NOMO-1 (cell line): Measurements from ENCODE around the gene MYLIP.
A peak's percentile ranks its signal among the peaks of the same experiment; 100 is the strongest.

Source experiments
- DNase-seq, 2 experiments: peaks; one replicate each; lab custom pipeline; 2025; ENCODE audit not compliant: unreplicated experiment in 2 of 2; lab: John Stamatoyannopoulos, UW

MYLIP gene

DNA sequence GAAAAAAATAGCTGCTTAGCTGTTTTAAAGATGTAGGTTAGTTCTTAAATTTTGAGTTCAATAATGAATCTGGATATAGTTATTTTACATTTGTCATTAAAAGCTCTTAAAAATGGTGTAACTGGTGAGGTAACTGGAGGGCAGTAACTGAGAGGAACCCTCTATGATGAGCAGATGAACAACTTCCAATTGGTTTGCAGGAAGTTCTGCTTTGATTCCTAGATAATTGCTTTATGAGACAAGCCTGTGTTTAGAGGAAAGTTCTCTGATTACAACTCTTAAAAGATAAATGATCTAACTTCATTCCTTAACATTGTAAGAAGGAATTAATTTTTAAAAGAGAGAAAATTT, 8.5 kb downstream of the MYLIP start:
- DNase-seq: no peak

DNA sequence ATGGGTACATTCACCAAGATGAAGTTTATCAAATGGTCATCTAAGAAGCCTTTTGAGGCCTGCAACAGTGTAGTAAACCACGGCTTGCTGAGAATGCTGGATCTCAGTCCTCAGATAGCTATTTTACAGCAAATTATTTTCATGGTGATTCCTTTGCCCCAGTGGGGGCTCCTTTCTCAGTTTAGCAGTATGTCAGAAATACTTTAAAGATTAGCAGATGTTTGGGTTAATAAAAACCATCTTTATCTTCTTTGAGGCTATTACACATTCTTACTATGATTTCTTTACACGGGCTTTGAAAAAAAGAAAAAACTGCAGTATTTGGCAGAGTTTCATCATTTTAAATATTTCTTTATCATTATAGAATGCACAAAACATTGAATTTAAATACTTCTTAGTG, 10.7 kb downstream of the MYLIP start:
- no peak for DNase-seq

DNA sequence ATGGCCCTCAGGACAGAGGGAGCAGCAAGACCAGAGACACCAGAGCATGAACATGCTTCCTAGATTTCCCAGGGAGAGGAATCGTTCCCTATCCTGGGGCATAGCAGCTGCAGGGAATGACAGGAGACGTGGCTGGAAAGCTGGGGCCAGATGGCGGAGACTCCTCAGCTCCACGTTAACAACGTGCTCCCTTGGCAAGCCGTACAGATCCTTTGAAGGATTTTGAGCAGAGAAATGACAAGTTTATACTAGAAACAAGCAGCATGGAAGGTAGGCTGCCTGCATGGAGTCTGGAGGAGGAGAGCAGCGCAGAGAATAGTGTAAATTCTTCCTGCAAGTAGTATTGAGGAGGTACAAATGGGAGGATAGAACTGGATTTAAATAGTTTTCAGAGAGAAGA, 11.7 kb downstream of the MYLIP start:
- no peak for DNase-seq

DNA sequence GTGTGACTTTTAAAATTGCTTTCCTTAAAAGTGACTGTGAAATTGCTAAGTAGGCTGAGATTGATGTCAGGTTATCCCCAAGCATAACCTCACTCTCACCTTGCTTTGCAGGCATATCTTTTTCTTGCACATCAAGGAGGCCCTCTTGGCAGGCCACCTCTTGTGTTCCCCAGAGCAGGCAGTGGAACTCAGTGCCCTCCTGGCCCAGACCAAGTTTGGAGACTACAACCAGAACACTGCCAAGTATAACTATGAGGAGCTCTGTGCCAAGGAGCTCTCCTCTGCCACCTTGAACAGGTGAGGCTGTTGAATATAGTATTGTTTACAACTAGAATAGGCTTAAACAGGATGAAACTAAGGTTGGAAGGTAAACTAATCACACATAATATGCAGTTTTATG, 12.6 kb downstream of the MYLIP start:
- DNase-seq: no peak

DNA sequence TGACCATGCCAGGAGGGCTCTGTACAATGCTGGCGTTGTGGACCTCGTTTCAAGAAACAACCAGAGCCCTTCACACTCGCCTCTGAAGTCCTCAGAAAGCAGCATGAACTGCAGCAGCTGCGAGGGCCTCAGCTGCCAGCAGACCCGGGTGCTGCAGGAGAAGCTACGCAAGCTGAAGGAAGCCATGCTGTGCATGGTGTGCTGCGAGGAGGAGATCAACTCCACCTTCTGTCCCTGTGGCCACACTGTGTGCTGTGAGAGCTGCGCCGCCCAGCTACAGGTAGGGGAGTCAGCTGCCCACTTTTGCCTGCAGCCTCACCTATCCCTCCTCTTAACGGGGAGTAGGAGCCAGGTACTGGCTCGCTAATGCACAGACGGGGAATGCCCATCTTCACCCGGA, 16.2 kb downstream of the MYLIP start:
- DNase-seq: no peak

DNA sequence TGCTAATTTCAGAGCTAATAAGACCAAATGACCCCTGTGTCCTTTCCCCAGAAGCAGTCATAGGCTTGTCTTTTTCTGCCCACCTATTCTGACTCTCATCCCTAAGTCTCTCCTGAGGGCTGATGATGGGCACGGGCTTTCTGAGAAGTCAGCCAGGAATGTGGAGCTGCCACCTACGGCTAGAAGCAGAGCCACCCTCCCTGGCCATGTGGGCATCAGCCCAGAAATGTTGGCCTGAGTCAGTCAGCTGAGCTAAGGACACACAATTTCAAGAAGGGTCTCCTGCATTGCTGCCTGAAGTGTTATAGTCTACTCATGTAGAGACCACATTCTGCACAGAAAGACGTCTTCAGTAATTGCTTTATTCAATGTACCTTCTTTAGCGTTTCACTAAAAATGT, 17.1 kb downstream of the MYLIP start:
- DNase-seq: no peak

DNA sequence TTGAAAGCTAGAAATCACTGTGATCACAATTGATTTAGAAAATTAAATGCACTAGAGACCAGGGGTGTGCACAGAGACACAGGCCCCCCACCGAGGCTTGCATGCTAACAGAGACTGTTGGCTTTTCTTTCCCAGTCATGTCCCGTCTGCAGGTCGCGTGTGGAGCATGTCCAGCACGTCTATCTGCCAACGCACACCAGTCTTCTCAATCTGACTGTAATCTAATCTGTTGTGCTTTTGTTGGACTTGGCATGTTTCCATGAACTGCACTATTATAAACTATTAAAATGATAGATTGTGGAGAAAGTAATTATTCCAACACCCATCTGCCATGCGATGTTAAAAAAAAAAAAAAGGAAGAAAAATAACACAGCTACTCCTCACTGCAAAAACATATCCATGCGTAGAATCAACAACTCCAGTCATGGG, 17.7 kb downstream of the MYLIP start:
- DNase-seq: no peak

DNA sequence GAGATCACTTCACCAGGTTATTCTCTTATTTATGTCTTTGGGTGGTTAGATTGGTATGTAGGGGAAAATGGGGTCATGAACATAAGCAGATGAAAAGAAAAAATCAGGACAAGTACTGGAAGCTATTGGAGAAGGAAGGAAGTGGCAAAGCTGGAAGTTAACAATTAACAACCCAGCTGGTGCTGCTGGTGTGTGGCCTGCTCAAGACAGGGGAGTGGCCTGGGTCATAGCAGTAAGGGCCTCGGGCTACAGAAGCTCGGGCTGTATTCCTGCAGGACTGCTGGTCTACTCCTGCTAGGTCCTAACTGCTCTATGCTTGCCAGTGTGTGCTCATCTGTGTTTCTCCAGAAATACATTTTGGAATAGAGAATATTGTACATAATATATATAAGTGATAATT, 19.6 kb downstream of the MYLIP start:
- no peak for DNase-seq

DNA sequence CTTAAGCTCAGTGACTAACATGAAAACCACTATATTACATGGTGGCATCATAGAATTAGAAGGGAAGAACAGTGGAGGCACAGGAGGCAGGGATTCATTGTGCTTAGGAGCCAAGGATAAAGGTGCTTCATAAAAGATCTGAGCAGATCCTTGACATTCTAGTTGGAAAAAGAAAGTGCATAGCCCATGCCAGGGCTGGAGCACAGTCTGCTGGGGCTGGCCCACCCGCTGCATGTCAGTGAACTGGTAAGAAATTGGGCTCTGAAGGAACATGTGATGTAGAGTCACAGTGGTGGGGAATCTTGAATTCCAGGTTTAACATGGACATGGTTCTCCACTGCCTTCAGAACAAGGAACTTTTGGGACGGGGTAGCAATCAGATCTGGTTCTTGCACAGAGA, 20.4 kb downstream of the MYLIP start:
- no peak for DNase-seq

DNA sequence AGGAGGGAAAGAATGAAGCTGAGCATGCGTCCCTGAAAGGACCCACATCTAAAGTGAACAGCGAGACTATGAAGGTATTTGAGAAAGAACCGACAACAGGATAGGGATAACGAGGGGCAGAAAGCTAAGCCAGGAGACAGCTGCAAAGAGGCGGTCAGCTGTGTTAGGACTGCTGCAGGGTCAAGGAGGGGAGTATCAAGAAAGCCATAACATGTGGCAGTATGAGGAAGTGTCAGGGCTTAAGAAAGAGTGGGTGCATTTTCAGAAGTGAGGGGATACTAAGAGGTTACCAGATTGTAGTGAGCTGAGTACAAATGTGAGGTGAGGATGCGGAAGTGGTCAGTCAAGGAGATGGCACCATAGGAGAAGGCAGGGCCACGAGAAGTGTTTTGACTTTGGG, 21.2 kb downstream of the MYLIP start:
- no peak for DNase-seq

DNA sequence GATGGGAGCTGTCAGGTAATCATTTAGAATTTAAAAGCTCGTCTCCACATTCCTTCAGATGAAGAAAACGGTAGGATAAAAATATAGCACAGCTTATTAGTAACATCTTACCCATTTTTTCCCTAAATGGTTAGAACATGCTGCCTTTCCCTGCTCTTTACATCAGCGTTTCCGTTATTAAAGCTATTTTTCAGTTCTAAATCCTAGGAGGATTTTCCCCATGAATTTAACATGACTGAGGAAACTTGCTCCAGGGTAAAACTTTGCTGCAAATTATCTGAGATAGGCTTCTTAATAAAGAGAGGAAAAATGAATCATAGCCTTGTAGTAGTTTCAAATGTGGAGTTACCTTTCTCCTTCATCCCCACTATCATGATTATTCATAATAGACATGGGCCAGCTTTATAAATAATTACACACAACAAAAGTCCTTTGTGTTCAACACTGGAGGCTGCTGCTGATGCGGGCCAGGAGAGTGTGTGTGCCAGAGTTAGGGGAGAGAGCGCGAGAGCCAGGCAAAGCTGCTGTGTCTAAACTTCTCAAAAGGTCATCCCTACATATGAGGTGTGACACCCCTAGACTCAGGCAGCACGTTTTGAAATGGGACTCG, 24.4 kb downstream of the MYLIP start:
- DNase-seq: no peak

DNA sequence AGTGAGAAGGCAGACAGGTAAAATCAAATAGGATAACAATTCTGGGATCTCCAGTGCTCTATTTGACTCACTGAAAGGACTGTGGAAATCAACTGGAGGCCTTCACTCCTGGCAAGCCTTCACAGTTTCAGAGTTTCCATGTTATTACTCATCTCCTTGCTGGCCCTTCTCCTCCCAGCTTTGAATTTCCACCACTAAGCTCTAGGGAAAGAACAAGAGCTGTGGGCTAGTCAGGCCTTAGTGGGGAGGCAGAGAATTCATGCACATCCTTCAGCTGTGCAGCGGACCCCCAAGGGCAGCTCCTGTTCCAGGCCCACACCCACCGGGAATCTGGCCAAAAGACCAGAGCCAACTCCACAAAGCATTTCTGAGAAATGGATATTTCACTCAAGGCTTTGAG, 26.0 kb downstream of the MYLIP start:
- DNase-seq: no peak

DNA sequence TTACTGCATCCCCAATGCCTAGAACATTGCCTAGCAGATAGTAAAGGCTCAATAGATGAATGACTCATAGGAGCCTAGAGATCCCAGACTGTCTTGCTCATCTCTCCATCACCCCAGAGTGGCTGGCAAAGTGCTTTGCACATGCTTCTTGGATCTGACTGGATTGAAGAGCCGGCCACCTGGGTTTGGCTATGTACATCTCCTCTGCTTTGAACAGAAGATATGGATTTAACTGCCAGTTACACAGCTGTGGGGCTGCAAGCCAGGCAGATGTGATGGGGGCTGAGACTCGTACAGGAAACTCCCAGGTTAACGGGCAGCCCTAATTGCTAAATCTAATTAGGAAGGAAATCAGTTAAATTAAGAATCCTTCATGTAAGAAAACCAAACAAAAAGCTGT, 28.6 kb downstream of the MYLIP start:
- no peak for DNase-seq

DNA sequence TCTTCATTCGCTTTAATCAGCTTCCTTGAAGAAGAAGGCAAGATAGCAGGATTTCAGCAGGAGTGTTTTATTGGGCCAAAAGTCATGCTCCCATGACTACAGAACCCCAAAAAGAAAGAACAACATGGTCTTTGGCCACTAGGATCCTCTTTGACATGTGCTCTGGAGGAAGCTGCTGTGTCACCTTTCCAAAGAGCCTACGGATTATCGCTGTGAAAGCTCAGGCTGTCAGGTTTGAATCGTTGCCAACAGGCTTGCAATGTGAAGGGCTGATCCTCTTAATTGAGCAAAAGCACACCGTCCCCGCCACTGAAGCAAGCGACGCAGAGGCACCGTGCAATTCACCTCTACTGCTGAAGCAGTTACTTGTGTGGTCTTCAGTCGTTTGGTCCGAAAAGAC, 29.0 kb downstream of the MYLIP start:
- no peak for DNase-seq

DNA sequence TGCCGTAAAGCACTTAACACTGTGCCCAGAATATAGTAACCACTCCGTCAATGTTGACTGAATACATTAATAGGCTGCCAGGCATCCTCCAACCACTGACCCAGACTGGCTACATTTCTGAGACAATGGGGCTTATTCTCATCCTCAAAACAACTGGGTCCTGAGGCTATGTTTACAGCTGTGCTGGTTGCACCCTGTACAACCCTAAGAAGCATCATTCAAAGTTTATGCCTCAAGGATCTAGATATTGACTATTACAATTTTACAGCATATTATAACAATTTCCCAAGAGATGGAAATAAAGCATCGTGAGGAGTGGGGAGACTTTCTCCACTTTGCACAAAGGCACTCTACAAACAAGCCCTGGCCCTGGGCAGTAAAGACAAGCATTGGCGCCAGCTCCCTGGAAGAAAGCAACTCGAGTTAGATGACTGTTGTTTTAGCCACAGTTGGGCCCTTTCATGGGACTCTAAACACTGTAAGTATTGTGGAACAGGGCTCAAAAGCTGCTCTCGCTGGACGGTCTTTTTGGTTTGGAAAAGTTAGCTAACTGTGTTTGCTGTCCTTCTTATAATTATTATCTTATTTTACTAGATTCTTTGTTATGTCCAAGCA, 30.2 kb downstream of the MYLIP start:
- no peak for DNase-seq

DNA sequence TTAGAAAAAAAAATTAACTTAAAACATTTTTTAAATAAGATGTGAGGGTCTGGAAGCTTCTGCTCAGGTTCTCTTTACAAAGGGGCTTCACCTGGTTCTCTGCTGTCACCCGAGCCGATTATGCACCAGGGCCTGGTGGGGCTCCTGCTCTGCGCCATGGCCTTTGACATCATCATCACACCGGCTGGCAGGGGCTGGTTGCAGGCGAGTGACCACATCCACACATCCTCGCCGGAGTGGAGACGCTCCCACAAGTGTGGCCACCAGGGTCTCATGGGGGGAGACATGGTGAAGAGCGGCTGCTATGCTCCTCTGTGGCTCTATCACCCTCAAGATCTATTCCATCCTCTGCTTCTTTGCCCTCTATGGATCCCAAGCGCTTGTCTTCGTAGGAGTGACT, 31.9 kb downstream of the MYLIP start:
- DNase-seq: no peak

DNA sequence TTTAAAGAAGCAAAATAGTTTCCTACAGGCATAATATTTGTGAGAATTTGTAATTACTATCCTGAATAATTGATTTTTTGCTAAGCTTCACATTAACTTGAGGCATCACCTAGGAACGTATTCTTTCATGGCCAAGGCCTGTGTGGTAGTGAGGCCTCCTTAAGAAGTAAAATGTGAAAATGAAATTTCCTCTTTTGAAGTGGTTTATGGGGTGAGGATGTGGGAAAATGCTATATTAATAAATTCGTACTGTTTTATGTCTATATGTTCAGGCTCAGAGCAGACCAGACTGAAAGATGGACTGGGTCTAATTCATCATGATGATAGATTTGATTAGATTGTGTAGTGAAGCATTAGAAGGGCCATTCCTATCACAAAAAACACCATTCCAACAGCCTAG, 33.1 kb downstream of the MYLIP start:
- no peak for DNase-seq

DNA sequence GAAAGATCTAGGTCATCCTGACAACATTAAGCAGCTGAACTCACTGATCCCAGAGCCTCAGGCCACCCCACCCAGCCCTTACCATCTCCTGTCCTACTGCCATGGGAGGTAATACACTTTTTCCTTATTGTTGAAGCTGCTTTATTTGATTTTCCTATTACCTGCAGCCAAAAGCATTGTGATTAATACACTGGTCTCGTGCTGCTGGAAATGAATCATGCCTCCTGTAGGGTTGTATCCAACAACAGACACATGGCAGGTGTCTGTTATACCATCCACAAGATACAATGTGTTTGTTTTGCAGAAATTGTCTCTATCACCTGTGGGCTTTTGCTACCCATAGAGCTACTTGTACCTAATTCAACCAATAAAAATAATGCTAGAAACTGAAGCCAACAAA, 34.2 kb downstream of the MYLIP start:
- DNase-seq: no peak

DNA sequence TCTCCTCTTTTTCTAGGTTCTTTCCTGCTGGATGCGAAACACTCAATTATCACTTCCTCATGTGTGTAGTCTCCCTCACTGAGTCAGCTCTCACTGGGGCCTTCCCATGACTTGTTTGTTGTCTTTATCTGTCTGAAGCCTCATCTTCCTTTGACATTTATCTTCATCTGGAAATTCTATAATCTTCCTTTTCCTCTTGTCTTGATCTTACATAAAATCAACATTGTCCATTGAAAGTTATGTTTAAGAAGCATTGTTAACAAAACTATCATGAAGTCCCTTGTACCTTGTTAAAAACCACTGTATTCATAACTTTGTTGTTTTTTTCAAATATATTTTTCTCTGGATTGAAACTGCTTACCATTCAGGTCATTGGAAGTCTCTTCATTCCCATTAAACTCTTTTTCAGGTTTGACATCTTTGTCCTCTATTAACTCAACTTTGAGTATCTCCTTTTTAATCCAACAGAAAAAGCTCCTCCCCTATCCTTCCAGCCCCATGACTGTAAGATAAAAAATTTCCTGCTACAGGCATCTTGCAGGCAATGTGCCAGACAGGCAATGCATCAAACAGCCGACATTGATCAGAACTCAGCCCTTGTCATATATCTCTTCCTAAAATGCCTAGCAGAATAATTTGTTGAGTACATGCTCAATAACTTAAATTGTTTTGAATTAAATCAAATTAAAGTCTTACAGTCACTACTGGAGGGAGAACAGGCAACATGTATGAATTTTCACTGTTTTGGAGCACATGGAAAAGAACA, 34.8 kb downstream of the MYLIP start:
- DNase-seq: no peak

DNA sequence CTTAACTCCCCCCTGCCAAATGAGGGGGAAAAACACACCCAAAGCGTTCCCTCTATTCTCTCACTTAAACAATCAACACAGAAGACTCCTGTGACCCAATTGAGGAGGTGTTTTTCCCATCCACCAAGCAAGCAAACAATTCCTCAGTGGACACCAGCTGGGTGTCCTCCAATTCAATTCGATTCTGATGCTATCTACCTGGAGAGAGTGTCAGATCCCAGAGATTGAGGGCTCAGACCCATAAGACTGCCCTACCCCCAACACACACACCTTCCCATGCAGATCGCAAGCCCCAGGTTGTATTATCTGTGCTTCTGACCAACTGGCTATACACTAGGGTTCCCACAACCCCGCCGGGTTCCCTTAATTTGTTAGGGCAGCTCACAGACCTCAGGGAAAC, 36.8 kb downstream of the MYLIP start:
- DNase-seq: no peak

DNA sequence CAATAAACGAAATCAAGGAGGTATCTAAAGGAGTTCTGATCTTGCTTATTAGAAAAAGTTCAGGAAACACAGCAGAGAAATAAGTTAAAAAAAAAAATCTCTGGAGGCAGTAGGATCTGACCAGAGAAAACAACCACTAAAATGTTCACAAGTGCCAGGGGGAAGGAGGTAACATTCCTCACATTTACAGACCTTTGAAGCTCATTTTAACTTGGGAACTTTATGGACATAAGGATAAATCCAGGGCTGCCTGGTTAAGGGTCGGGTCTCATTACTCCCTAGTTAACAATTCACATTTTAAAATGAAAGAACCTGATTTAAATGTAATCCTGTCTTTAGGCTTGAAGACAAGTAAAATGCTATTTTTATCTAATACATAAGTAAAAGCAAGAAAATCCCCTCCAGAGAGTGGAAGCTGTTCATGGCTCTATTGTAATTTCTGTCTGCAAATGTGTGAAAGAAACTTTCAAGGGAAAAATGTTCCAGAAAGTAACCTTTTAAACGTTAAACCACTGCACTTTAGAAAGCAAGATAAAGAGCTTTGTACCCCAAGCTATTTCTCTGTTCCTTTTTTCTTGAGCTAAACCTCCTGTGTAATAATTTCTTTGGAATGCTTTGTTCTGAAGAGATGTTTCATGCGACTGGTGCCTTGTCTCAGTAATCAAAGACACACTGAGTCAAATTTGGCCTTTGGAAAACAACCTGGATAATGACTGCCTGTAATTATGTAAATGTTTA, 38.2 kb downstream of the MYLIP start:
- DNase-seq: no peak

DNA sequence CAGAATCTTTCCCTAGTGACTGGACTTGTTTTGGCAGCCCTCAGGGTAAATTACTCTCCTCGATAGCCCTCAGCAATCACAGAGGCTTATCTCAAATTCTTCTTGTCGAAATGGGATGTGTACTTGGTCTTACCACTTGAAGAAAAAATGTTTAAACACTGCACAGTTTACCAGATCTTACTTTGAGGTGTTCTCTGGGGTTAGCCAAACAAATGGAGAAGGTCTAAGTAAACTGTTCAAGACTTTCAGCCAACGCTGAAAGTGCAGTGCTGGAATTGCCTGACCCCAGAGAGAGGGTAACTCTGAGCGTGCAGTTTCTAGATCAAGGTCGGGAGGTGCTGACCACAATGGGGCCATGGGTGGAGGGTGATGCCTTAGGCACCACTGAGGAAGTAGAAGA, 39.2 kb downstream of the MYLIP start:
- DNase-seq: peak; percentile 43 to 46
